HepG2 (cell line): ENCODE data around the gene CCDC30. TPM values are rescaled to one million over a fixed set of nuclear protein-coding genes. Genes with fewer than 3 reads are reported as not detected.

Experiments used
- HOXA3 ChIP-seq: sonication (generic); formaldehyde crosslinking; IDR thresholded peaks from 2 replicates; pipeline ENCODE4 v1.5.0; 2020; ENCODE audit warnings: missing genetic modification reagents
- KLF6 ChIP-seq: IDR thresholded peaks from 2 replicates; pipeline ENCODE4 v1.8.0; 2016; ENCODE audit warnings: missing biosample characterization, missing genetic modification reagents
- MTF1 ChIP-seq: sonication (generic); formaldehyde crosslinking; IDR thresholded peaks from 2 replicates; pipeline ENCODE4 v1.5.0; 2020; ENCODE audit warnings: missing genetic modification reagents
- POLR2AphosphoS2 ChIP-seq: IDR thresholded peaks from 2 replicates; pipeline ENCODE4 v1.6.1; 2011; ENCODE audit warnings: low read depth, low read length, improper control_type of control experiment
- ZFP41 ChIP-seq: sonication (generic); formaldehyde crosslinking; IDR thresholded peaks from 2 replicates; pipeline ENCODE4 v1.4.0; 2020; ENCODE audit warnings: mild to moderate bottlenecking, missing genetic modification reagents, borderline replicate concordance
- ZNF431 ChIP-seq: sonication (generic); formaldehyde crosslinking; IDR thresholded peaks from 2 replicates; pipeline ENCODE4 v1.9.0; 2022; ENCODE audit warnings: missing genetic modification reagents, low read depth, mild to moderate bottlenecking, borderline replicate concordance
- ZNF724P ChIP-seq: sonication (generic); formaldehyde crosslinking; IDR thresholded peaks from 2 replicates; pipeline ENCODE4 v1.8.0; 2022; ENCODE audit warnings: missing genetic modification reagents, borderline replicate concordance
- ZNF891 ChIP-seq: sonication (generic); formaldehyde crosslinking; IDR thresholded peaks from 2 replicates; pipeline ENCODE4 v1.5.0; 2020; ENCODE audit warnings: mild to moderate bottlenecking, missing genetic modification reagents
- polyA plus RNA-seq, 8 experiments: library from polyadenylated mRNA; depleted of rRNA in 3 of 8; stranded (reverse) in 7 of 8; unstranded in 1 of 8; fragments of >200 nt; fragmentation: Illumina TruSeq in 4 of 8; extraction: Trizol in 4 of 8; gene quantifications; 2 replicates each; pipeline versions ENCODE4 v1.2.1 to v1.2.3, GENCODE V29; 2011 to 2016; ENCODE audit warnings: low read depth in 4 of 8, missing spikeins in 1 of 8, mixed read lengths in 1 of 8; ENCODE audit not compliant: insufficient read depth in 1 of 8
- total RNA-seq, 5 experiments: library from RNA; depleted of rRNA; stranded (reverse); fragments of >200 nt; fragmentation: Illumina TruSeq; extraction: Trizol; gene quantifications; 2 replicates each; pipeline ENCODE4 v1.2.3, GENCODE V29; 2016; ENCODE audit warnings: low read depth in 1 of 5
- TF ChIP-seq, protein P1 (sequence below): sonication (generic); formaldehyde crosslinking; IDR thresholded peaks from 2 replicates; pipeline ENCODE4 v1.4.0; 2020; ENCODE audit warnings: missing genetic modification reagents
- TF ChIP-seq, protein P2 (sequence below): sonication (generic); formaldehyde crosslinking; IDR thresholded peaks from 2 replicates; pipeline ENCODE4 v1.4.0; 2020; ENCODE audit warnings: missing genetic modification reagents
- TF ChIP-seq, protein P3 (sequence below): sonication (generic); formaldehyde crosslinking; IDR thresholded peaks from 2 replicates; pipeline ENCODE4 v1.4.0; 2020; ENCODE audit warnings: mild to moderate bottlenecking, missing genetic modification reagents, borderline replicate concordance

The CCDC30 gene
- total and polyA plus RNA-seq, 2 of the 13 experiments (the other 11 are each of a cell fraction or from before 2014, with no cell fraction given) = 0.25 to 0.77 TPM

DNA sequence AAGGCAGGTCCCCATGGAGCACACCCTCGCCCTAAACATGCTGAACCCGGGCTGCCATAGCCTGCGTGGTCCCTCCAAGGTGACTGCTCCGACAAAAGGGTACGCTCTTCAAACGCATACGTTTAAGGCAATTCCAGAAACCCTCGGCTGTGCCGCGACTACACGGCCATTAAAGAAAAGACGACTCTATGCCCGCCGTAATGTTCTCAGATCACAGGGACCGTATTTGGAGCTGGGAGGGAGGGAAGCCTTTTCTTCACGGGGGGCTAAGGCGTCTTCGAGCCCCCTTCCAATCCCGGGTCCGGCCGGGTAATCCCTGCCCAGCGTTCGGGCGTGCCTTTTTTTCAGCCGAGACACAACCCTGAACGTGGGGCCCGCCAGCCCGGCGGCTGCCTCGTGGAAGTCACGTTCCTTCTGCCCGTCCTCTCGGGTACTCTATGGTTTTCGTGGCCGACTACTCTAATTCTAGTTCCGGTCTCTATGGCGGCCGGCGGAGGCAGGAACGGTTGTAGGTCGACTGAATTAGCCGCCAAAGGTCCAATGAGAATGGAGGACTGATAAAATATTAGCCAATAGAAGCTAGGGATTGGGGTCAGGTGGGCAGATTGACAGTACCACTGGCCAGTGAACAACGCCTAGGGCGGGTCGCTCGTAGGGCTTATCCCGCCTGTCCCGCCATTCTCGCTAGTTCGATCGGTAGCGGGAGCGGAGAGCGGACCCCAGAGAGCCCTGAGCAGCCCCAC, 218.8 kb downstream of the CCDC30 start, which contains the start of gene YBX1 (continued):
- peak; percentile 52; the same call in 1 of the 2 replicates for TF ChIP-seq ZNF431 (CRISPR knock-in tag)
- peak; percentile 82 for TF ChIP-seq HOXA3
- TF ChIP-seq MTF1 = no peak
- TF ChIP-seq, protein P1, sequence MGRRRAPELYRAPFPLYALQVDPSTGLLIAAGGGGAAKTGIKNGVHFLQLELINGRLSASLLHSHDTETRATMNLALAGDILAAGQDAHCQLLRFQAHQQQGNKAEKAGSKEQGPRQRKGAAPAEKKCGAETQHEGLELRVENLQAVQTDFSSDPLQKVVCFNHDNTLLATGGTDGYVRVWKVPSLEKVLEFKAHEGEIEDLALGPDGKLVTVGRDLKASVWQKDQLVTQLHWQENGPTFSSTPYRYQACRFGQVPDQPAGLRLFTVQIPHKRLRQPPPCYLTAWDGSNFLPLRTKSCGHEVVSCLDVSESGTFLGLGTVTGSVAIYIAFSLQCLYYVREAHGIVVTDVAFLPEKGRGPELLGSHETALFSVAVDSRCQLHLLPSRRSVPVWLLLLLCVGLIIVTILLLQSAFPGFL = no peak
- TF ChIP-seq POLR2AphosphoS2 = no peak
- peak; percentile 58; the same call in 1 of the 2 replicates for TF ChIP-seq ZNF724P (CRISPR knock-in tag)
- TF ChIP-seq, protein P2, sequence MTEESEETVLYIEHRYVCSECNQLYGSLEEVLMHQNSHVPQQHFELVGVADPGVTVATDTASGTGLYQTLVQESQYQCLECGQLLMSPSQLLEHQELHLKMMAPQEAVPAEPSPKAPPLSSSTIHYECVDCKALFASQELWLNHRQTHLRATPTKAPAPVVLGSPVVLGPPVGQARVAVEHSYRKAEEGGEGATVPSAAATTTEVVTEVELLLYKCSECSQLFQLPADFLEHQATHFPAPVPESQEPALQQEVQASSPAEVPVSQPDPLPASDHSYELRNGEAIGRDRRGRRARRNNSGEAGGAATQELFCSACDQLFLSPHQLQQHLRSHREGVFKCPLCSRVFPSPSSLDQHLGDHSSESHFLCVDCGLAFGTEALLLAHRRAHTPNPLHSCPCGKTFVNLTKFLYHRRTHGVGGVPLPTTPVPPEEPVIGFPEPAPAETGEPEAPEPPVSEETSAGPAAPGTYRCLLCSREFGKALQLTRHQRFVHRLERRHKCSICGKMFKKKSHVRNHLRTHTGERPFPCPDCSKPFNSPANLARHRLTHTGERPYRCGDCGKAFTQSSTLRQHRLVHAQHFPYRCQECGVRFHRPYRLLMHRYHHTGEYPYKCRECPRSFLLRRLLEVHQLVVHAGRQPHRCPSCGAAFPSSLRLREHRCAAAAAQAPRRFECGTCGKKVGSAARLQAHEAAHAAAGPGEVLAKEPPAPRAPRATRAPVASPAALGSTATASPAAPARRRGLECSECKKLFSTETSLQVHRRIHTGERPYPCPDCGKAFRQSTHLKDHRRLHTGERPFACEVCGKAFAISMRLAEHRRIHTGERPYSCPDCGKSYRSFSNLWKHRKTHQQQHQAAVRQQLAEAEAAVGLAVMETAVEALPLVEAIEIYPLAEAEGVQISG = peak; percentile 100
- TF ChIP-seq KLF6 = 0 out of 2 replicates have a peak, but pooled peaks have one; percentile 23
- 0 out of 2 replicates have a peak, but pooled peaks have one; percentile 10 for TF ChIP-seq ZNF891
- 0 out of 2 replicates have a peak, but pooled peaks have one; percentile 78 for TF ChIP-seq ZFP41 (CRISPR knock-in tag)
- TF ChIP-seq, protein P3, sequence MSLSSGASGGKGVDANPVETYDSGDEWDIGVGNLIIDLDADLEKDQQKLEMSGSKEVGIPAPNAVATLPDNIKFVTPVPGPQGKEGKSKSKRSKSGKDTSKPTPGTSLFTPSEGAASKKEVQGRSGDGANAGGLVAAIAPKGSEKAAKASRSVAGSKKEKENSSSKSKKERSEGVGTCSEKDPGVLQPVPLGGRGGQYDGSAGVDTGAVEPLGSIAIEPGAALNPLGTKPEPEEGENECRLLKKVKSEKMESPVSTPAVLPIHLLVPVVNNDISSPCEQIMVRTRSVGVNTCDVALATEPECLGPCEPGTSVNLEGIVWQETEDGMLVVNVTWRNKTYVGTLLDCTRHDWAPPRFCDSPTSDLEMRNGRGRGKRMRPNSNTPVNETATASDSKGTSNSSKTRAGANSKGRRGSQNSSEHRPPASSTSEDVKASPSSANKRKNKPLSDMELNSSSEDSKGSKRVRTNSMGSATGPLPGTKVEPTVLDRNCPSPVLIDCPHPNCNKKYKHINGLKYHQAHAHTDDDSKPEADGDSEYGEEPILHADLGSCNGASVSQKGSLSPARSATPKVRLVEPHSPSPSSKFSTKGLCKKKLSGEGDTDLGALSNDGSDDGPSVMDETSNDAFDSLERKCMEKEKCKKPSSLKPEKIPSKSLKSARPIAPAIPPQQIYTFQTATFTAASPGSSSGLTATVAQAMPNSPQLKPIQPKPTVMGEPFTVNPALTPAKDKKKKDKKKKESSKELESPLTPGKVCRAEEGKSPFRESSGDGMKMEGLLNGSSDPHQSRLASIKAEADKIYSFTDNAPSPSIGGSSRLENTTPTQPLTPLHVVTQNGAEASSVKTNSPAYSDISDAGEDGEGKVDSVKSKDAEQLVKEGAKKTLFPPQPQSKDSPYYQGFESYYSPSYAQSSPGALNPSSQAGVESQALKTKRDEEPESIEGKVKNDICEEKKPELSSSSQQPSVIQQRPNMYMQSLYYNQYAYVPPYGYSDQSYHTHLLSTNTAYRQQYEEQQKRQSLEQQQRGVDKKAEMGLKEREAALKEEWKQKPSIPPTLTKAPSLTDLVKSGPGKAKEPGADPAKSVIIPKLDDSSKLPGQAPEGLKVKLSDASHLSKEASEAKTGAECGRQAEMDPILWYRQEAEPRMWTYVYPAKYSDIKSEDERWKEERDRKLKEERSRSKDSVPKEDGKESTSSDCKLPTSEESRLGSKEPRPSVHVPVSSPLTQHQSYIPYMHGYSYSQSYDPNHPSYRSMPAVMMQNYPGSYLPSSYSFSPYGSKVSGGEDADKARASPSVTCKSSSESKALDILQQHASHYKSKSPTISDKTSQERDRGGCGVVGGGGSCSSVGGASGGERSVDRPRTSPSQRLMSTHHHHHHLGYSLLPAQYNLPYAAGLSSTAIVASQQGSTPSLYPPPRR (CRISPR knock-in tag) = peak; percentile 38; the same call in 1 of the 2 replicates
